Urinary bladder (tissue), 4 donors: Measurements from ENCODE around the gene CHIC2. TPM values are rescaled to one million over a fixed set of nuclear protein-coding genes. Genes with fewer than 3 reads are reported as not detected.

Experiments used
- DNase-seq: peaks from one replicate; pipeline ENCODE4 v3.0.0-alpha.2; 2015; ENCODE audit errors: extremely low spot score
- H3K27ac ChIP-seq: one replicate; pipeline ENCODE4 v1.5.1; 2013; ENCODE audit warnings: low read depth, mild to moderate bottlenecking, moderate library complexity
- H3K36me3 ChIP-seq: one replicate; pipeline ENCODE4 v1.6.1; 2013; ENCODE audit warnings: mild to moderate bottlenecking, moderate library complexity; ENCODE audit not compliant: insufficient read depth
- H3K4me1 ChIP-seq: one replicate; pipeline ENCODE4 v1.6.1; 2013; ENCODE audit warnings: mild to moderate bottlenecking, moderate library complexity; ENCODE audit not compliant: insufficient read depth
- H3K4me3 ChIP-seq: one replicate; pipeline ENCODE4 v1.5.1; 2013; ENCODE audit warnings: low read depth, low read length
- WGBS: extraction: QIAGEN DNeasy Blood & Tissue Kit; methylation state at CpG from one replicate; pipeline ENCODE4 v1.1.7; 2013; 5-methylcytosine and 5-hydroxymethylcytosine counted together
- polyA plus RNA-seq: library from polyadenylated mRNA; stranded (reverse); fragments of 200-250 nt; gene quantifications from one replicate; pipeline ENCODE4 v1.2.3, GENCODE V29; 2013
- total RNA-seq: library from RNA; depleted of rRNA; stranded (reverse); fragments of >200 nt; gene quantifications from one replicate; pipeline ENCODE4 v1.2.3, GENCODE V29; 2014
- donor health status: healthy with polysubstance abuse.
- donor health status: healthy.

CHIC2 gene
- total and polyA plus RNA-seq, 2 donors, result 27.3 to 39.5 TPM

GRCh38 chr4:54099287-54099747, 34.9 kb upstream of the CHIC2 start:
- DNase-seq, result no peak
- H3K27ac ChIP-seq, result no peak overlapping the region
- H3K4me1 ChIP-seq, result no peaks in the 10 kb centered on the region
- 4% methylated on average over 17 of the region's 17 CpGs for WGBS
- peak overlapping the region; percentile 29 for H3K4me3 ChIP-seq
- no peaks in the 10 kb centered on the region for H3K36me3 ChIP-seq

- DNase-seq, result no peak
- no peak overlapping the region for H3K4me3 ChIP-seq
- no peaks in the 10 kb centered on the region for H3K36me3 ChIP-seq
- 31% methylated on average over 5 of the region's 5 CpGs for WGBS
- H3K27ac ChIP-seq, result no peak overlapping the region
- H3K4me1 ChIP-seq, result no peaks in the 10 kb centered on the region
These were observed 34.0 kb upstream of the CHIC2 start for GRCh38 chr4:54098375-54098774.

- Histone ChIP-seq H3K4me1 (no peaks in the 10 kb centered on the region), H3K36me3 (no peaks in the 10 kb centered on the region), H3K4me3 (no peak overlapping the region), H3K27ac (no peak overlapping the region)
- 62% methylated on average over 6 of the region's 6 CpGs for WGBS
- DNase-seq, result no peak
These were observed 32.7 kb upstream of the CHIC2 start for GRCh38 chr4:54097152-54097551.

- Histone ChIP-seq H3K36me3 (no peaks in the 10 kb centered on the region), H3K27ac (no peak overlapping the region), H3K4me3 (no peak overlapping the region), H3K4me1 (no peaks in the 10 kb centered on the region)
- DNase-seq, result no peak
- 47% methylated on average over 13 of the region's 13 CpGs for WGBS
These were observed 32.0 kb upstream of the CHIC2 start for GRCh38 chr4:54096295-54096962.

GRCh38 chr4:54095110-54095825, 30.9 kb upstream of the CHIC2 start:
- no peaks in the 10 kb centered on the region for H3K4me1 ChIP-seq
- 44% methylated on average over 19 of the region's 19 CpGs for WGBS
- no peak overlapping the region for H3K4me3 ChIP-seq
- H3K27ac ChIP-seq, result no peak overlapping the region
- DNase-seq, result no peak
- no peaks in the 10 kb centered on the region for H3K36me3 ChIP-seq

GRCh38 chr4:54094451-54094850, 30.0 kb upstream of the CHIC2 start:
- H3K4me1 ChIP-seq, result no peaks in the 10 kb centered on the region
- no peaks in the 10 kb centered on the region for H3K36me3 ChIP-seq
- no peak overlapping the region for H3K27ac ChIP-seq
- WGBS, result 81% methylated on average over 6 of the region's 6 CpGs
- DNase-seq, result no peak
- no peak overlapping the region for H3K4me3 ChIP-seq

- H3K4me1 ChIP-seq, result no peaks in the 10 kb centered on the region
- H3K27ac ChIP-seq, result no peak overlapping the region
- no peak overlapping the region for H3K4me3 ChIP-seq
- no peak for DNase-seq
- no peaks in the 10 kb centered on the region for H3K36me3 ChIP-seq
- WGBS, result 41% methylated on average over 37 of the region's 37 CpGs
These were observed 29.2 kb upstream of the CHIC2 start for GRCh38 chr4:54093324-54094240.

- Histone ChIP-seq H3K4me3 (peak overlapping the region; percentile 31), H3K27ac (no peak overlapping the region), H3K4me1 (no peaks in the 10 kb centered on the region), H3K36me3 (no peaks in the 10 kb centered on the region)
- DNase-seq, result no peak
- 25% methylated on average over 13 of the region's 13 CpGs for WGBS
These were observed 28.3 kb upstream of the CHIC2 start for GRCh38 chr4:54092405-54093323.

GRCh38 chr4:54091637-54092404, 27.4 kb upstream of the CHIC2 start:
- Histone ChIP-seq H3K36me3 (no peaks in the 10 kb centered on the region), H3K4me3 (peak overlapping the region; percentile 31), H3K27ac (no peak overlapping the region), H3K4me1 (no peaks in the 10 kb centered on the region)
- DNase-seq, result no peak
- WGBS, result under 1% methylated on average over 48 of the region's 48 CpGs

- Histone ChIP-seq H3K36me3 (no peaks in the 10 kb centered on the region), H3K4me3 (peak overlapping the region; percentile 31), H3K27ac (no peak overlapping the region), H3K4me1 (no peaks in the 10 kb centered on the region)
- WGBS, result 19% methylated on average over 27 of the region's 27 CpGs
- DNase-seq, result no peak
These were observed 26.6 kb upstream of the CHIC2 start for GRCh38 chr4:54090804-54091623.

- no peak overlapping the region for H3K4me3 ChIP-seq
- no peaks in the 10 kb centered on the region for H3K4me1 ChIP-seq
- no peak overlapping the region for H3K27ac ChIP-seq
- no peaks in the 10 kb centered on the region for H3K36me3 ChIP-seq
- no peak for DNase-seq
- WGBS, result 79% methylated on average over 8 of the region's 8 CpGs
These were observed 26.0 kb upstream of the CHIC2 start for GRCh38 chr4:54090404-54090803.

- Histone ChIP-seq H3K27ac (no peak overlapping the region), H3K36me3 (no peaks in the 10 kb centered on the region), H3K4me1 (no peaks in the 10 kb centered on the region), H3K4me3 (no peak overlapping the region)
- no peak for DNase-seq
- WGBS, result 98% methylated on average over 1 of the region's 1 CpG
These were observed 25.5 kb upstream of the CHIC2 start for GRCh38 chr4:54089875-54090274.
